H9 (cell line): ENCODE measurements around the gene CD8A. TPM values are rescaled to one million over a fixed set of nuclear protein-coding genes. Genes with fewer than 3 reads are reported as not detected.

Experiments used
- DNase-seq: peaks from one replicate; pipeline ENCODE4 v3.0.0-alpha.2; 2017
- H2AFZ ChIP-seq: one replicate; pipeline ENCODE4 v1.6.1; 2013; ENCODE audit warnings: mild to moderate bottlenecking, low read length, control low read depth, moderate library complexity
- H2AK5ac ChIP-seq: 2 replicates; pipeline ENCODE4 v1.6.1; 2013; ENCODE audit warnings: low read length, control low read depth, mixed read lengths; ENCODE audit not compliant: insufficient read length
- H2BK120ac ChIP-seq: one replicate; pipeline ENCODE4 v1.6.1; 2013; ENCODE audit warnings: low read depth, mild to moderate bottlenecking, low read length, control low read depth, inconsistent platforms; ENCODE audit not compliant: poor library complexity, severe bottlenecking
- H2BK12ac ChIP-seq: 2 replicates; pipeline ENCODE4 v1.6.1; 2013; ENCODE audit warnings: low read length, control low read depth, mixed read lengths, low read depth; ENCODE audit not compliant: insufficient read length
- H2BK15ac ChIP-seq: 2 replicates; pipeline ENCODE4 v1.6.1; 2013; ENCODE audit warnings: low read depth, low read length, control low read depth
- H2BK20ac ChIP-seq: one replicate; pipeline ENCODE4 v1.6.1; 2013; ENCODE audit warnings: low read depth, mild to moderate bottlenecking, low read length, control low read depth, inconsistent platforms; ENCODE audit not compliant: poor library complexity, severe bottlenecking
- H2BK5ac ChIP-seq: 2 replicates; pipeline ENCODE4 v1.6.1; 2013; ENCODE audit warnings: low read length, control low read depth, mixed read lengths; ENCODE audit not compliant: insufficient read length
- H3K14ac ChIP-seq: 2 replicates; pipeline ENCODE4 v1.6.1; 2013; ENCODE audit warnings: low read length, control low read depth; ENCODE audit not compliant: insufficient read depth
- H3K18ac ChIP-seq: 2 replicates; pipeline ENCODE4 v1.6.1; 2013; ENCODE audit warnings: low read depth, mild to moderate bottlenecking, mixed read lengths, low read length, control low read depth; ENCODE audit not compliant: insufficient read length
- H3K23ac ChIP-seq: 2 replicates; pipeline ENCODE4 v1.6.1; 2013; ENCODE audit warnings: low read length, control low read depth, mixed read lengths, low read depth; ENCODE audit not compliant: insufficient read length
- H3K23me2 ChIP-seq: 2 replicates; pipeline ENCODE4 v1.6.1; 2013; ENCODE audit warnings: low read depth, mild to moderate bottlenecking, mixed read lengths, low read length, control low read depth; ENCODE audit not compliant: insufficient read length, poor library complexity, severe bottlenecking
- H3K27ac ChIP-seq: 2 replicates; pipeline ENCODE4 v1.5.1; 2013; ENCODE audit warnings: low read length, control low read depth, mixed read lengths, low read depth; ENCODE audit not compliant: insufficient read length
- H3K27me3 ChIP-seq: 2 replicates; pipeline ENCODE4 v1.6.1; 2013; ENCODE audit warnings: low read length, control low read depth, inconsistent platforms; ENCODE audit not compliant: insufficient read depth
- H3K4ac ChIP-seq: 2 replicates; pipeline ENCODE4 v1.6.1; 2013; ENCODE audit warnings: low read depth, mild to moderate bottlenecking, control low read depth, inconsistent platforms, low read length, moderate library complexity
- H3K4me1 ChIP-seq: 2 replicates; pipeline ENCODE4 v1.6.1; 2013; ENCODE audit warnings: low read length, control low read depth, inconsistent platforms; ENCODE audit not compliant: insufficient read depth
- H3K4me2 ChIP-seq: 2 replicates; pipeline ENCODE4 v1.6.1; 2013; ENCODE audit warnings: low read length, control low read depth, mixed read lengths; ENCODE audit not compliant: insufficient read length, insufficient read depth
- H3K56ac ChIP-seq: 2 replicates; pipeline ENCODE4 v1.6.1; 2013; ENCODE audit warnings: low read depth, mild to moderate bottlenecking, mixed read lengths, low read length, control low read depth; ENCODE audit not compliant: insufficient read length
- H3K79me1 ChIP-seq: 2 replicates; pipeline ENCODE4 v1.6.1; 2013; ENCODE audit warnings: low read depth, mild to moderate bottlenecking, moderate library complexity, low read length, control low read depth, inconsistent platforms; ENCODE audit not compliant: insufficient read depth, poor library complexity, severe bottlenecking
- H3K79me2 ChIP-seq: 2 replicates; pipeline ENCODE4 v1.6.1; 2013; ENCODE audit warnings: low read length, control low read depth, inconsistent platforms; ENCODE audit not compliant: insufficient read depth
- H3K9ac ChIP-seq: 2 replicates; pipeline ENCODE4 v1.6.1; 2013; ENCODE audit warnings: low read length, control low read depth, mixed read lengths; ENCODE audit not compliant: insufficient read length; ENCODE audit errors: extremely low read depth
- H3K9me3 ChIP-seq: one replicate; pipeline ENCODE4 v1.6.1; 2013; ENCODE audit warnings: low read depth, low read length, inconsistent platforms; ENCODE audit not compliant: control insufficient read depth
- H3T11ph ChIP-seq: one replicate; pipeline ENCODE4 v1.6.1; 2013; ENCODE audit warnings: mild to moderate bottlenecking, low read length, control low read depth, inconsistent platforms
- H4K20me1 ChIP-seq: one replicate; pipeline ENCODE4 v1.6.1; 2013; ENCODE audit not compliant: control insufficient read depth, insufficient read length, insufficient read depth
- H4K5ac ChIP-seq: 2 replicates; pipeline ENCODE4 v1.6.1; 2013; ENCODE audit warnings: low read depth, mild to moderate bottlenecking, mixed read lengths, low read length, control low read depth; ENCODE audit not compliant: insufficient read length
- H4K8ac ChIP-seq: replicated peaks from 2 replicates; pipeline ENCODE4 v1.6.1; 2013; ENCODE audit warnings: low read length, control low read depth, mixed read lengths, low read depth; ENCODE audit not compliant: insufficient read length
- H4K91ac ChIP-seq: 2 replicates; pipeline ENCODE4 v1.6.1; 2013; ENCODE audit warnings: low read depth, mild to moderate bottlenecking, moderate library complexity, mixed read lengths, low read length, control low read depth; ENCODE audit not compliant: insufficient read length
- H3K27ac Mint-ChIP-seq, 3 experiments: 2 replicates in 2 of 3; 3 replicates in 1 of 3; pipeline ENCODE4 v1.8.0; 2020 to 2021; ENCODE audit warnings: mixed read lengths in 3 of 3, mild to moderate bottlenecking in 1 of 3, moderate library complexity in 1 of 3
- H3K27me3 Mint-ChIP-seq: 2 replicates; pipeline ENCODE4 v1.8.0; 2021; ENCODE audit warnings: low read depth, mild to moderate bottlenecking, moderate library complexity, mixed read lengths
- H3K36me3 Mint-ChIP-seq, 3 experiments: 2 replicates in 2 of 3; 3 replicates in 1 of 3; pipeline ENCODE4 v1.8.0; 2020 to 2021; ENCODE audit warnings: low read depth in 3 of 3, mixed read lengths in 3 of 3; ENCODE audit not compliant: insufficient read depth in 1 of 3
- H3K4me1 Mint-ChIP-seq, 2 experiments: 2 replicates each; pipeline ENCODE4 v1.8.0; 2020; ENCODE audit warnings: mixed read lengths in 2 of 2
- H3K4me3 Mint-ChIP-seq, 2 experiments: 2 replicates in 1 of 2; 3 replicates in 1 of 2; pipeline ENCODE4 v1.8.0; 2020 to 2021; ENCODE audit warnings: mild to moderate bottlenecking in 2 of 2, mixed read lengths in 2 of 2, moderate library complexity in 1 of 2
- H3K9me3 Mint-ChIP-seq, 2 experiments: 2 replicates in 1 of 2; 3 replicates in 1 of 2; pipeline ENCODE4 v1.8.0; 2020; ENCODE audit warnings: mild to moderate bottlenecking in 2 of 2, mixed read lengths in 2 of 2, moderate library complexity in 1 of 2
- CTCF ChIP-seq: fragments of 200-600 bp; sonication (generic); conservative IDR thresholded peaks from 3 replicates; pipeline ENCODE4 v1.8.0; 2021; ENCODE audit warnings: antibody characterized with exemption, mild to moderate bottlenecking
- WGBS: extraction: QIAGEN DNeasy Blood & Tissue Kit; methylation state at CpG from one replicate; pipeline ENCODE4 v1.1.7; 2013; ENCODE audit warnings: missing lambda C conversion rate, low lambda C conversion rate, mixed read lengths; ENCODE audit not compliant: insufficient read length; ENCODE audit errors: extremely low coverage; 5-methylcytosine and 5-hydroxymethylcytosine counted together
- total RNA-seq: library from RNA; stranded (reverse); gene quantifications from 2 replicates; pipeline ENCODE4 v1.2.1, GENCODE V29; 2021

CD8A gene
- total RNA-seq, 1 experiment from 2014 or later: not detected

GRCh38 chr2:86752934-86753333 is 37.8 kb downstream of the CD8A start:
- no peak overlapping the region for H3K14ac ChIP-seq
- peaks cover 5% of the 10 kb centered on the region; the same call in 1 of the 2 replicates for H3K79me2 ChIP-seq
- H3K27ac Mint-ChIP-seq: no peak overlapping the region
- no peak overlapping the region for H2BK5ac ChIP-seq
- no peaks in the 10 kb centered on the region for H3K27me3 Mint-ChIP-seq
- no peak overlapping the region for H3K4me2 ChIP-seq
- no peaks in the 10 kb centered on the region for H4K20me1 ChIP-seq
- no peak overlapping the region for H4K8ac ChIP-seq
- H2AFZ ChIP-seq: no peak overlapping the region
- no peak overlapping the region for H3T11ph ChIP-seq
- no peak overlapping the region for H3K4ac ChIP-seq
- no peak overlapping the region for H3K9ac ChIP-seq
- no peak overlapping the region for H3K27ac ChIP-seq
- no peak overlapping the region for H3K4me3 Mint-ChIP-seq
- H2AK5ac ChIP-seq: no peak overlapping the region
- H4K91ac ChIP-seq: no peak overlapping the region
- no peaks in the 10 kb centered on the region for H3K23me2 ChIP-seq
- H3K23ac ChIP-seq: no peak overlapping the region
- no peaks in the 10 kb centered on the region for H3K27me3 ChIP-seq
- WGBS: no CpG with 5 or more reads among the region's 3 CpGs
- H2BK12ac ChIP-seq: no peak overlapping the region
- H3K36me3 Mint-ChIP-seq: peaks cover 46 to 64% (median 52%) of the 10 kb centered on the region in 3 experiments
- TF ChIP-seq CTCF: no peak
- H3K4me1 Mint-ChIP-seq: peaks cover 4 to 6% of the 10 kb centered on the region in 2 experiments
- H2BK20ac ChIP-seq: no peak overlapping the region
- no peak overlapping the region for H2BK15ac ChIP-seq
- peaks cover 6% of the 10 kb centered on the region for H3K9me3 ChIP-seq
- peaks cover 7% of the 10 kb centered on the region for H3K79me1 ChIP-seq
- no peak overlapping the region for H3K56ac ChIP-seq
- H4K5ac ChIP-seq: no peak overlapping the region
- DNase-seq: no peak
- peaks cover 17 to 19% of the 10 kb centered on the region in 2 experiments for H3K9me3 Mint-ChIP-seq
- no peak overlapping the region for H2BK120ac ChIP-seq
- no peaks in the 10 kb centered on the region for H3K4me1 ChIP-seq
- H3K18ac ChIP-seq: no peak overlapping the region
